Aorta (tissue), 5 donors: ENCODE results near the gene OR2AT4. TPM values are rescaled to one million over a fixed set of nuclear protein-coding genes. Genes with fewer than 3 reads are reported as not detected.
"Not testable (repeated sequence)": the region's sequence is repeated elsewhere in the genome, so short reads cannot be mapped to it uniquely, and the experiment has no call there.

Experiments
- ATAC-seq: fragments of 200-7000 bp; cut with Tn5 transposase; one replicate; pipeline ENCODE4 v1.9.1; 2022; ENCODE audit warnings: moderate library complexity; ENCODE audit not compliant: low FRiP score
- DNase-seq, 2 donors: peaks; one replicate each; pipeline ENCODE4 v3.0.0-alpha.2; 2020
- H3K27ac ChIP-seq, 2 donors: one replicate each; pipeline ENCODE4 v1.5.1; 2013; ENCODE audit warnings: low read length in 2 of 2, mild to moderate bottlenecking in 2 of 2, moderate library complexity in 2 of 2, control low read depth in 1 of 2, inconsistent platforms in 1 of 2, low read depth in 1 of 2
- H3K27me3 ChIP-seq, 2 donors: one replicate each; pipeline ENCODE4 v1.6.1; 2013; ENCODE audit warnings: control low read depth in 1 of 2, low read length in 1 of 2, mild to moderate bottlenecking in 1 of 2, moderate library complexity in 1 of 2; ENCODE audit not compliant: insufficient read depth in 2 of 2, control insufficient read depth in 1 of 2
- H3K36me3 ChIP-seq, 2 donors: one replicate each; pipeline ENCODE4 v1.6.1; 2013; ENCODE audit warnings: control low read depth in 1 of 2, low read length in 1 of 2, mild to moderate bottlenecking in 1 of 2; ENCODE audit not compliant: insufficient read depth in 2 of 2, control insufficient read depth in 1 of 2
- H3K4me1 ChIP-seq, 2 donors: one replicate each; pipeline ENCODE4 v1.6.1; 2013; ENCODE audit warnings: low read length in 2 of 2, control low read depth in 1 of 2, mild to moderate bottlenecking in 1 of 2, moderate library complexity in 1 of 2; ENCODE audit not compliant: insufficient read depth in 2 of 2, control insufficient read depth in 1 of 2
- H3K4me3 ChIP-seq, 2 donors: one replicate each; pipeline ENCODE4 v1.5.1; 2013; ENCODE audit warnings: low read length in 2 of 2, control low read depth in 1 of 2, mild to moderate bottlenecking in 1 of 2
- H3K9me3 ChIP-seq: one replicate; pipeline ENCODE4 v1.6.1; 2013; ENCODE audit warnings: mild to moderate bottlenecking, low read length; ENCODE audit not compliant: control insufficient read depth
- WGBS, 2 donors: extraction: QIAGEN DNeasy Blood & Tissue Kit; methylation state at CpG; one replicate each; pipeline ENCODE4 v1.1.7; 2013; 5-methylcytosine and 5-hydroxymethylcytosine counted together
- intact Hi-C, 2 donors: fragments of 100-400 bp; cut with DNase I; formaldehyde crosslinking; loops; one replicate each; pipeline versions ENCODE4 v1.14.2 to v1.15.0; 2022
- polyA plus RNA-seq, 2 donors: library from polyadenylated mRNA; stranded (reverse); fragments of 200-250 nt; gene quantifications; one replicate each; pipeline ENCODE4 v1.2.3, GENCODE V29; 2013
- total RNA-seq, 2 donors: library from RNA; stranded (reverse); fragmentation: NEBNext Ultra II Directional; extraction: Animal tissue kit (Norgen Biotek cat#: 25700); gene quantifications; one replicate each; pipeline ENCODE4 v1.2.1, GENCODE V29; 2021
- donor health status: healthy with polysubstance abuse.
- donor health status: Bipolar disorder and iron deficiency.
- donor health status: DM: no; HTN: no; CAD: no.
- donor health status: DM: no; HTN: no; CAD: no.
- donor health status: DM: yes; HTN: yes; CAD: no.

OR2AT4 gene
- total and polyA plus RNA-seq, 4 donors = 0.88 TPM; not detected in 3

DNA sequence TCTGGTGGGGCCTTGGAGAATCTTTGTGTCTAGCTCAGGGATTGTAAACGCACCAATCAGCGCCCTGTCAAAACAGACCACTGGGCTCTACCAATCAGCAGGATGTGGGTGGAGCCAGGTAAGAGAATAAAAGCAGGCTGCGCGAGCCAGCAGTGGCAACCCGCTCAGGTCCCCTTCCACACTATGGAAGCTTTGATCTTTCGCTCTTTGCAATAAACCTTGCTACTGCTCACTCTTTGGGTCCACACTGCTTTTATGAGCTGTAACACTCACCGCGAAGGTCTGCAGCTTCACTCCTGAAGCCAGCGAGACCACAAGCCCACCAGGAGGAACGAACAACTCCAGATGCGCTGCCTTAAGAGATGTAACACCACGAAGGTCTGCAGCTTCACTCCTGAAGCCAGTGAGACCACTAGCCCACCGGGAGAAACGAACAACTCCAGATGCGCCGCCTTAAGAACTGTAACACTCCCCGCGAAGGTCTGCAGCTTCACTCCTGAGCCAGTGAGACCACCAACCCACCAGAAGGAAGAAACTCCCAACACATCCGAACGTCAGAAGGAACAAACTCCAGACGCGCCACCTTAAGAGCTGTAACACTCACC, 2.3 kb upstream of the OR2AT4 start:
- ATAC-seq = not testable (repeated sequence)

DNA sequence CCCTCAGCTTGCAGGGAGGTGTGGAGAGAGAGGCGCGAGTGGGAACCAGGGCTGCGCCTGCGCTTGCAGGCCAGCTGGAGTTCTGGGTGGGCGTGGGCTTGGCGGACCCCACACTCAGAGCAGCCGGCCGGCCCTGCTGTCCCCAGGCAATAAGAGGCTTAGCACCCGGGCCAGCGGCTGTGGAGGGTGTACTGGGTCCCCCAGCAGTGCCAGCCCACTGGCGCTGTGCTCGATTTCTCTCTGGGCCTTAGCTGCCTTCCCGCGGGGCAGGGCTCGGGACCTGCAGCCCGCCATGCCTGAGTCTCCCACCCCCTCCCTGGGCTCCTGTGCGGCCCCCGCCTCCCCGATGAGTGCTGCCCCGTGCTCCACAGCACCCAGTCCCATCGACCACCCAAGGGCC, 1.5 kb upstream of the OR2AT4 start:
- 93 to 95% methylated on average over 17 to 21 of the region's 21 CpGs for WGBS, 2 donors
- ATAC-seq, H3K9me3 ChIP-seq, DNase-seq, intact Hi-C loops, H3K27ac ChIP-seq, H3K27me3 ChIP-seq, H3K4me3 ChIP-seq, H3K36me3 ChIP-seq, H3K4me1 ChIP-seq: not testable (repeated sequence)

More for the DNA sequence above, 2.3 kb upstream of the OR2AT4 start:
- H3K4me3 ChIP-seq, H3K36me3 ChIP-seq, DNase-seq, H3K9me3 ChIP-seq, intact Hi-C loops, H3K27ac ChIP-seq, H3K4me1 ChIP-seq, H3K27me3 ChIP-seq: not testable (repeated sequence)
- 89 to 93% methylated on average over 22 of the region's 22 CpGs for WGBS, 2 donors

DNA sequence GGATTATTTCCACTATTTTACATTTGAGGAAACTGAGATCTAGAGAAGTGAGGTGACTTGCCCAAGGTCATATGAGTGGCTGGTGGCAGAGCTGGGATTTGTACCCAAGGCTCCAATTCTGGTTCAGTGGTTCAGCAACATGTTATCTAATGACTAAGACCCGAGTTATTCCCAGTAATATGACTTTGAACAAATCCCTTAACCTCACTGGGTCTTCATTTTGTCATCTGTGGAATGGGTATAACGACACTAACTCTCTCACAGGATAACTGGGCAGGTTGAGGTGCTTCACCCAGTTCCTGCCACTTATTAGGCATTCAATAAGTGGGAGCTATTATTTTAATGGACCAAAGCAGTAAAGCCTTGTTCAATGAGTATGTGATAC, 489 bp upstream of the OR2AT4 start:
- Histone ChIP-seq H3K9me3 (peaks cover 2% of the 10 kb centered on the region), H3K36me3 (no peaks in the 10 kb centered on the region), H3K4me1 (no peaks in the 10 kb centered on the region), H3K27me3 (peaks cover 0 to 2% of the 10 kb centered on the region in 2 donors), H3K4me3 (no peak overlapping the region), H3K27ac (no peak overlapping the region)
- ATAC-seq (no peak), DNase-seq (no peak)
- 58 to 61% methylated on average over 2 of the region's 2 CpGs for WGBS, 2 donors
- intact Hi-C loops = no loop called here

DNA sequence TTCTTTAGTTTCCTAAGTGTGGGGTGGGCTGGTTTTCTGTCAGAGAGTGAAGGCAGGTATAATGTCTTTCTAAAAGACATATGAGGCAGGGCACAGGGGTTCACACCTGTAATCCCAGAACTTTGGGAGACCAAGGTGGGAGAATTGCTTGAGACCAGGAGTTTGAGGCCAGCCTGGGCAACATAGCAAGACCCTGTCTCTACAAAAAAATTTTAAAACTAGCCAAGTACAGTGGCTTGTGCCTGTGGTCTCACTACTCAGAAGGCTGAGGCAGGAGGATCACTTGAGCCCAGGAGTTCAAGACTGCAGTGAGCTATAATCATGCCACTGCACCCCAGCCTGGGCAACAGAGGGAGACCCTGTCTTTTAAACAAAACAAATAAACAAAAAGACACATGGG, 2.3 kb downstream of the OR2AT4 start:
- H3K36me3 ChIP-seq, H3K27ac ChIP-seq, ATAC-seq, intact Hi-C loops, H3K4me3 ChIP-seq, H3K27me3 ChIP-seq, H3K9me3 ChIP-seq, H3K4me1 ChIP-seq, DNase-seq: not testable (repeated sequence)

DNA sequence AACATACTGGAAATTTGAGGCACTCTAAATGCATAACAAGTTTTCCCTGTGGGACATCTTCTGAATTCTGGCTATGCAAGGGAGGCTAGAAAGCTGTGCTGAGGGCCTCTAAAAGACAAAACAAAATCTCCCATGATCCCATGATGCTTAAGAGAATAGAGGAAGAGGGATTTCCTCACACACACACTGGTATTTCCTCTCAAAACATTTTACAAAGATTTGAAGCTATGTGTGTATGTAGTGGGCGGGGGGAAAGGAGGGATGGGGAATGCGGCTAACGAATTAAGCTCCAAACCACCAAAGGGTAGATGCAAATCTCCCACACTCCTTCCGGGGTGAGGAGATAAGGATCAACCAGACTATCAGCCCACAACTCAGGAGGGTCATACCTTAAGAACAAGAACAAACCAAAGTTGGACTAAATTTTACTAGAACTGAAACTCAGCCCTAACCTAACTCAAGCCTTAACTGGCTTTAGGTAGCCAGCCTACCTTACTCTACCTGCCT, 6.0 kb downstream of the OR2AT4 start:
- intact Hi-C loops = no loop called here
- Histone ChIP-seq H3K36me3 (no peaks in the 10 kb centered on the region), H3K9me3 (no peaks in the 10 kb centered on the region), H3K4me1 (no peaks in the 10 kb centered on the region), H3K27ac (no peak overlapping the region), H3K27me3 (peaks cover 0 to 2% of the 10 kb centered on the region in 2 donors), H3K4me3 (no peak overlapping the region)
- DNase-seq = no peak
- 83% methylated on average over 4 of the region's 4 CpGs for WGBS, 2 donors
- no peak for ATAC-seq

DNA sequence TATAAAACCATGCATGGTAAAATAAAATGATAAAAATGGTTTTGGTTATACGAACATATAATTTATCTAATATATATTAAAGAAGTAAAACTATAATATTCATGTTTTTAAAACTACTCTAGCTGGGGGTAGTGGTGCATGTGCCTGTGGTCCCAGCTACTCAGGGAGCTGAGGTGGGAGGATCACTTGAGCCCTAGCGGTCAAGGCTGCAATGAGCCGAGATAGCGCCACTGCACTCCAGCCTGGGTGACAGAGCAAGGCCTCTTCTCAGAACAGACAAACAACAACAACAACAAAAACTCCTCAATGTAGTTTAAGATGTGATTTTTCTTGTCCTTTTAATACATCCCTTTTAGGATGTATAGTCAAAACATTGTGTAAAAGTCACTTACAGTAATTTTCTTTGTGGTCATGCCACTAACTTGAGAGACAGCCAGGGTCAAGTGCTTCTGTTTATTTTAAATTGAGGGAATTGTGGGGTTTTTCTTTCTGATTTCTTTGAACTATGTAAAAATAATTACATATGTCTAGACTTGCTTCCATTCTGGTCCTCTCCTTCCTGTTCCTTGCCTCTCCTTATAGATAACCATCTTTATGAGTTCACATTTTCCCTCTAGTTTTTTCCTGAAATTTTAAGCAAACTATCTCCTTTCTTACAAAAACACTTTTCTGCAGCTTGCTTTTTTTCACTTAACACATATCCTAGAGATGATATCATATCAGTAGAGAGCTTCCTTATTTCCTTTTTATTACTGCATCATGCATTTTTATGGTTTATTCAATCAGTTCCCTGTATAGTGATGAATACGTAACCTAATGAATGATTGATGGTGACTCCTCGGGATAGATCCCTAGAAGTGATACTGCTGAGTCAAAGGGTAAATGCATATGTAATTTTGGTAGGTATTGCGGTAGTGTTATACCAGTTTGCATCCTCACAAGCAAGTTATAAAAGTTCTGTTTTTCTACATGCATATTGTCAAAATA, 9.1 kb downstream of the OR2AT4 start:
- H3K27ac ChIP-seq = no peak overlapping the region
- no peaks in the 10 kb centered on the region for H3K27me3 ChIP-seq
- no peaks in the 10 kb centered on the region for H3K4me1 ChIP-seq
- no peaks in the 10 kb centered on the region for H3K9me3 ChIP-seq
- 57 to 63% methylated on average over 7 of the region's 7 CpGs for WGBS, 2 donors
- H3K36me3 ChIP-seq = no peaks in the 10 kb centered on the region
- DNase-seq (no peak), ATAC-seq (no peak)
- intact Hi-C loops = no loop called here
- H3K4me3 ChIP-seq = no peak overlapping the region

DNA sequence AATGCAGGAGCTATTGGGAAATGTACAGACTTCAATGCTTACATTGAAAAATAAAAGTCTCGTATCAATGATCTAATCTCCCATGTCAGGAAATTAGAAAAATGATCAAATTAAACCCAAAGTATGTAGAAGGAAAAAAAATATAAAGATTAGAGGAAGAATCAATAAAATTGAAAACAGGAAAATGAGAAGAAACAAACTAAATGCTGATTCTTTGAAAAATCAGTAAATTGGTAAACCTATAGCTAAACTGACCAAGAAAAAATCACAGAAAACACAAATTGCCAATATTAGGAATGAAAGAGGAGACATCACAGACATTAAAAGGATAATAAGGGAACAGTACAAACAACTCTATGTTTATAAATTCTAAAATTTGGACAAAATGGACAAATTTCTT, 11.8 kb downstream of the OR2AT4 start:
- no peak for DNase-seq
- WGBS, 2 donors = 80 to 82% methylated on average over 1 of the region's 1 CpG
- H3K4me1 ChIP-seq = no peaks in the 10 kb centered on the region
- ATAC-seq = no peak
- no peak overlapping the region for H3K27ac ChIP-seq
- no peaks in the 10 kb centered on the region for H3K27me3 ChIP-seq
- intact Hi-C loops = no loop called here
- no peaks in the 10 kb centered on the region for H3K36me3 ChIP-seq
- H3K4me3 ChIP-seq = no peak overlapping the region
- no peaks in the 10 kb centered on the region for H3K9me3 ChIP-seq

DNA sequence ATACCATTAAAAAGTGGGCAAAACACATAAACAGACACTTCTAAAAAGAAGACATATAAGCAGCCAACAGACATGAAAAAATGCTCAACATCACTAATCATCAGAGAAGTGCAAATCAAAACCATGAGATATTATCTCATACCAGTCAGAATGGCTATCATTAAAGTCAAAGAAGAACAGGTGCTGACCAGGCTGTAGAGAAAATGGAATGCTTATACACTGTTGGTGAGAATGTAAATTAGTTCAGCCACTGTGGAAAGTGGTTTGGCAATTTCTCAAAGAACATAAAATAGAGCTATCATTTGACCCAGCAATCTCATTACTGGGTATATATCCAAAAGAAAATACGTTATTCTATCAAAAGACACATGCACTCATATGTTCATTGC, 13.5 kb downstream of the OR2AT4 start:
- intact Hi-C loops = no loop called here
- H3K27me3 ChIP-seq = no peaks in the 10 kb centered on the region
- ATAC-seq (no peak), DNase-seq (no peak)
- no peak overlapping the region for H3K4me3 ChIP-seq
- no peaks in the 10 kb centered on the region for H3K9me3 ChIP-seq
- H3K4me1 ChIP-seq = no peaks in the 10 kb centered on the region
- H3K36me3 ChIP-seq = no peaks in the 10 kb centered on the region
- no peak overlapping the region for H3K27ac ChIP-seq
- 68 to 69% methylated on average over 1 of the region's 1 CpG for WGBS, 2 donors
